HL-60 (cell line): ENCODE results near the gene NCEH1.

ENCODE experiments used
- DNase-seq, 2 experiments: peaks; one replicate each; pipeline ENCODE4 v3.0.0-alpha.2; 2010 to 2020; ENCODE audit warnings: low read depth in 1 of 2, low spot score in 1 of 2
- H3K27ac ChIP-seq: fragments of 250-450 bp; sonication (Bioruptor Pico); replicated peaks from 2 replicates; pipeline ENCODE4 v1.5.1; 2020; ENCODE audit warnings: mild to moderate bottlenecking, moderate library complexity
- H3K27me3 ChIP-seq: fragments of 250-450 bp; sonication (Bioruptor Pico); 2 replicates; pipeline ENCODE4 v1.5.1; 2021; ENCODE audit warnings: mild to moderate bottlenecking, moderate library complexity; ENCODE audit not compliant: insufficient read depth, poor library complexity, severe bottlenecking
- H3K4me3 ChIP-seq: replicated peaks from 2 replicates; pipeline ENCODE4 v1.5.1; 2011; ENCODE audit warnings: mild to moderate bottlenecking, control low read depth, low read length; ENCODE audit not compliant: insufficient read depth
- GABPA ChIP-seq: IDR thresholded peaks from 2 replicates; pipeline ENCODE4 v1.6.1; 2012; ENCODE audit warnings: low read depth
- POLR2AphosphoS5 ChIP-seq: IDR thresholded peaks from 2 replicates; pipeline ENCODE4 v1.6.1; 2012; ENCODE audit warnings: low read depth
- SPI1 ChIP-seq: IDR thresholded peaks from 2 replicates; pipeline ENCODE4 v1.6.1; 2012; ENCODE audit warnings: low read depth, mild to moderate bottlenecking, borderline replicate concordance
- TF ChIP-seq, protein P1 (sequence below): IDR thresholded peaks from 2 replicates; pipeline ENCODE4 v1.6.1; 2012; ENCODE audit warnings: low read depth; ENCODE audit not compliant: insufficient replicate concordance
- TF ChIP-seq, protein P2 (sequence below): IDR thresholded peaks from one replicate; pipeline ENCODE4 v1.5.1; 2011; ENCODE audit warnings: low read length, control low read depth, inconsistent platforms; ENCODE audit not compliant: insufficient read depth

NCEH1 gene

DNA sequence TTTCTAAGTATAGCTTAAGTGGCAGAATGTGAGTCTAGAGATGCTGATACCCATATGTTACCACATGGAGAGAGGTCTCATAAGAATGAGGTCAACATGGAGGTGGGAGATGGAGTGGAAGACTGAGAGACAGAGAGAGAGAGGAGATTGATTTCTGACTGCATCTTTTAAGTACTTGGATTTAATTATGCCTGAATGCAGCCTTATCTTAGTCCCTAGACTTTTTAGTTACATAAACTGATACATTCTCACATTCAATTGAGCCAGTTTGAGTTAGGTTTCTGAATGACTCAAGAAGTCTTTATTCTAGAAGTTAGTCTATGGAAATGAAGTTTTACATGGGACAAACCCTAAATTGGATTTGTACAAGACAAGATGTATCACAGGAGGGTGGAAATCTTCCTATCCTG lies 129.1 kb downstream of the NCEH1 start:
- Histone ChIP-seq H3K4me3 (no peak overlapping the region), H3K27ac (no peak overlapping the region), H3K27me3 (no peaks in the 10 kb centered on the region)
- no peak for DNase-seq
- TF ChIP-seq SPI1: no peak
- TF ChIP-seq, protein P1, sequence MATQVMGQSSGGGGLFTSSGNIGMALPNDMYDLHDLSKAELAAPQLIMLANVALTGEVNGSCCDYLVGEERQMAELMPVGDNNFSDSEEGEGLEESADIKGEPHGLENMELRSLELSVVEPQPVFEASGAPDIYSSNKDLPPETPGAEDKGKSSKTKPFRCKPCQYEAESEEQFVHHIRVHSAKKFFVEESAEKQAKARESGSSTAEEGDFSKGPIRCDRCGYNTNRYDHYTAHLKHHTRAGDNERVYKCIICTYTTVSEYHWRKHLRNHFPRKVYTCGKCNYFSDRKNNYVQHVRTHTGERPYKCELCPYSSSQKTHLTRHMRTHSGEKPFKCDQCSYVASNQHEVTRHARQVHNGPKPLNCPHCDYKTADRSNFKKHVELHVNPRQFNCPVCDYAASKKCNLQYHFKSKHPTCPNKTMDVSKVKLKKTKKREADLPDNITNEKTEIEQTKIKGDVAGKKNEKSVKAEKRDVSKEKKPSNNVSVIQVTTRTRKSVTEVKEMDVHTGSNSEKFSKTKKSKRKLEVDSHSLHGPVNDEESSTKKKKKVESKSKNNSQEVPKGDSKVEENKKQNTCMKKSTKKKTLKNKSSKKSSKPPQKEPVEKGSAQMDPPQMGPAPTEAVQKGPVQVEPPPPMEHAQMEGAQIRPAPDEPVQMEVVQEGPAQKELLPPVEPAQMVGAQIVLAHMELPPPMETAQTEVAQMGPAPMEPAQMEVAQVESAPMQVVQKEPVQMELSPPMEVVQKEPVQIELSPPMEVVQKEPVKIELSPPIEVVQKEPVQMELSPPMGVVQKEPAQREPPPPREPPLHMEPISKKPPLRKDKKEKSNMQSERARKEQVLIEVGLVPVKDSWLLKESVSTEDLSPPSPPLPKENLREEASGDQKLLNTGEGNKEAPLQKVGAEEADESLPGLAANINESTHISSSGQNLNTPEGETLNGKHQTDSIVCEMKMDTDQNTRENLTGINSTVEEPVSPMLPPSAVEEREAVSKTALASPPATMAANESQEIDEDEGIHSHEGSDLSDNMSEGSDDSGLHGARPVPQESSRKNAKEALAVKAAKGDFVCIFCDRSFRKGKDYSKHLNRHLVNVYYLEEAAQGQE: no peak
- TF ChIP-seq, protein P2, sequence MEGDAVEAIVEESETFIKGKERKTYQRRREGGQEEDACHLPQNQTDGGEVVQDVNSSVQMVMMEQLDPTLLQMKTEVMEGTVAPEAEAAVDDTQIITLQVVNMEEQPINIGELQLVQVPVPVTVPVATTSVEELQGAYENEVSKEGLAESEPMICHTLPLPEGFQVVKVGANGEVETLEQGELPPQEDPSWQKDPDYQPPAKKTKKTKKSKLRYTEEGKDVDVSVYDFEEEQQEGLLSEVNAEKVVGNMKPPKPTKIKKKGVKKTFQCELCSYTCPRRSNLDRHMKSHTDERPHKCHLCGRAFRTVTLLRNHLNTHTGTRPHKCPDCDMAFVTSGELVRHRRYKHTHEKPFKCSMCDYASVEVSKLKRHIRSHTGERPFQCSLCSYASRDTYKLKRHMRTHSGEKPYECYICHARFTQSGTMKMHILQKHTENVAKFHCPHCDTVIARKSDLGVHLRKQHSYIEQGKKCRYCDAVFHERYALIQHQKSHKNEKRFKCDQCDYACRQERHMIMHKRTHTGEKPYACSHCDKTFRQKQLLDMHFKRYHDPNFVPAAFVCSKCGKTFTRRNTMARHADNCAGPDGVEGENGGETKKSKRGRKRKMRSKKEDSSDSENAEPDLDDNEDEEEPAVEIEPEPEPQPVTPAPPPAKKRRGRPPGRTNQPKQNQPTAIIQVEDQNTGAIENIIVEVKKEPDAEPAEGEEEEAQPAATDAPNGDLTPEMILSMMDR: no peak
- TF ChIP-seq POLR2AphosphoS5: no peak
- TF ChIP-seq GABPA: no peak

DNA sequence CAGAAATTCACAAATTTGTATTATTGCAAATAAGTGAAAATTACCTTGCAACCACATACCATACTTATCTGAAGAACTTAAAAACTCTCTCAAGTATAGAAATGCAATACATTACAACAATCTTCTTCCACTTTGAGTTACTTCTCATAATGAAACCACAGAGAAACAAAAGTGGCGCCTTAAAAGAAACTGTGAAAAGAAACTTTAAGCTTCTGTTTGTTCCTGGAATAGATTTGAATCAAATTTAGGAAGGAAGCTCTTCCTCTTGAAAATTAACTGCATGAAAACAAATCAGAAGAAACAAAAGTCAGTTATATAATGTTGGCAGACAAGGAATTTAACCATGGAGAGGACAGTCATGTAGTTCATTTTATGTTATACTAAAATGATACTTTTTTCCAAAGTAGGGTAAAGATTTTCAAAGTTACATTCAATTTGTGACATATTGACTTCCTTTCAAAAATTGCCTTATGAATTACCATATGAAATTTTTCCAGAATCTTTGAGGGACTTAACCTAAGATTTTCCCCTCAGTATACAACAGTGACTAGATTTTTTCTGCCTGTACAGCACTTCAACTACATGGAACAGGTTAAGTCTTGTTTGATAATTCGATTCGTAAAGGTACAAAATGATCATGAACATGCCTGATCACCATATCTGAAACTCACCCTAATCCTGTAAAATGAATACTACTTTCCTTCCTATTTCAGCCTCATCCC lies 130.0 kb downstream of the NCEH1 start:
- H3K27ac ChIP-seq: no peak overlapping the region; the same call in 1 of the 2 replicates
- no peak for DNase-seq
- no peak overlapping the region for H3K4me3 ChIP-seq

More for the DNA sequence above, 130.0 kb downstream of the NCEH1 start:
- H3K27me3 ChIP-seq: no peaks in the 10 kb centered on the region
- TF ChIP-seq, protein P1: no peak
- no peak for TF ChIP-seq POLR2AphosphoS5
- TF ChIP-seq SPI1: no peak
- TF ChIP-seq GABPA: no peak
- TF ChIP-seq, protein P2: no peak
